Endometrium (tissue), 2 donors: Measurements from ENCODE around the gene UBXN4.
"Not testable (repeated sequence)": the region's sequence is repeated elsewhere in the genome, so short reads cannot be mapped to it uniquely, and the experiment has no call there.

ENCODE experiments used
- FAIRE-seq: peaks from 2 replicates; lab custom pipeline; 2012; peaks lifted over from hg19 to GRCh38; lab: Jason Lieb, UNC
- donor health status: control.
- donor health status: control.

Gene UBXN4

DNA sequence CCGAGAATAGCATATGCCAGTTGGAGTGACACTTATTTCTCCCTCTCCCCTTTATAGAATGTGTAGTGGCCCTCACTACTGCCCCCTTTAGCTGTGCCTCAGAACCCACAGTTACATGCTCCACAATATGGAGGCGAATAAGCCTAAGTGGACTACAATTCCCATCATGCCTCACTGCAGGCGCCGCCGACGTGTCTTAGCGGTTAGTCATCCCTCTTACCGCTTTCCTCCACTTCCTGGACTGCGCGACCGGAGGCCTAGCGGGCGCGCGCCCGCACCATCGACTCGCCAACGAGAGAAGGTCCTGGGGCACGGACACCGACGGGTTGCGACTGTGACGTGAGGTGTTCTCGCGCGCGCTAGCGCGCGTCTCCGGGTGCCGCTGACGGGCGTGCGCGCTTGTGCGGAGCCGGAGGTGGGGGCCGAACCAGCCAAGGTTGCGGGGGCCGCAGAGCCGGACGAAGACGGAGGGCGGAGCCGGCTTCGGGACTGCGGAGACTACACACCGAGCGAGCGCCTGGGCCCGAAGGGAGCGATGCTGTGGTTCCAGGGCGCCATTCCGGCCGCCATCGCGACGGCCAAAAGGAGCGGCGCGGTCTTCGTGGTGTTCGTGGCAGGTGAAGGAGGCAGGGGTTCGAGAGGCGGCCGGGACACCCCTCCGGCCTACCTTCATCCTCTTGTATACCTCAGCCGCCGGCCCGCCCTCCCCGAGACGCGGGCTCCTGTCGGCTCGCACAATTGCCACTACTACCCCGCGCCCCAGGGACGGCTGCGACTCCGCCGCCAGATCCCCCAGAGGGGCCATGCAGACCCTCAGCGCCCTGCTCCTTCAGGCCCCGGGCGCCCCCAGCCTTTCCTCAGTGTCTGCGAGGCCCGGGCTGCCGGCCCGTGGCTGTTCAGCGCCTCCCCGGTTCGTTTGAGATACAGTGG, at the start of gene UBXN4:
Gene UBXN4 (plus strand): TSS at position 461 of the 930 bp plus-strand sequence. CDS start 75 bp downstream, at position 536.
- peak; percentile 85 for FAIRE-seq

DNA sequence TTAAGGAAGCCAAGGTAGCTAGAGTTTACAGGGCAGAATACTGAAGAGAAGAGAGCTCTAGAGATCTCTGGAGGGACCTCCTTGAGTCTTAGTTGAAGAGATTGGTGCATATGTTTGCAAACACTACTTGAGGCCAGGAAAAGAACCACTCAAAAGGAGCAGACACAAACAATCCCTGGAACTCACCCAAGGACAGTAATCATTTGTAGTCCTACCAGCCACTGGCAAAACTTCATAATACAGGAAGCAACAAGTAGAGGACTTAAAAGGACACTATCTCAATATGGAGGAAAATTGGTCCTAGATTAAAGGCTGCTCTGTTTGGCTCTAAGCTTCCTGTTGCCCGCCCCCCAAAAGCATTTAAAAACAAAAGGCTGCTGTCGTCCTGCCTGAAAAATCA, 46.9 kb upstream of the UBXN4 start:
- no peak for FAIRE-seq

GRCh38 chr2:135698838-135699237, 42.8 kb upstream of the UBXN4 start:
- no peak for FAIRE-seq

- FAIRE-seq, result no peak
Measured at GRCh38 chr2:135701442-135701841, 40.2 kb upstream of the UBXN4 start.

GRCh38 chr2:135703300-135703699, 38.4 kb upstream of the UBXN4 start:
- no peak for FAIRE-seq

DNA sequence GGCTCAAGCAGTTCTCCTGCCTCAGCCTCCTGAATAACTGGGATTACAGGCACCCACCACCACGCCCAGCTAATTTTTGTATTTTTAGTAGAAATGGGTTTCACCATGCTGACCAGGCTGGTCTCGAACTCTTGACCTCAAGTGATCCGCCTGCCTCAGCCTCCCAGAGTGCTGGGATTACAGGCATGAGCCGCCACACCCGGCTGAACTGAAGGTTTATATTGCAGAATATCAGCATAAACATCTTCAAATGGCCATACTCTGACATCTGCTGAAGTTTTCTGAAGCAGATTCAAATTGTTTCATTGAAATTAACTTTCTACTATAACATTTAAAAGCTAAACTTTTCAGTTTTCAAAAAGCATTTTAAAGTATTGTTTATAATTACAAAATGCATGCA, 37.6 kb upstream of the UBXN4 start:
- not testable (repeated sequence) for FAIRE-seq

DNA sequence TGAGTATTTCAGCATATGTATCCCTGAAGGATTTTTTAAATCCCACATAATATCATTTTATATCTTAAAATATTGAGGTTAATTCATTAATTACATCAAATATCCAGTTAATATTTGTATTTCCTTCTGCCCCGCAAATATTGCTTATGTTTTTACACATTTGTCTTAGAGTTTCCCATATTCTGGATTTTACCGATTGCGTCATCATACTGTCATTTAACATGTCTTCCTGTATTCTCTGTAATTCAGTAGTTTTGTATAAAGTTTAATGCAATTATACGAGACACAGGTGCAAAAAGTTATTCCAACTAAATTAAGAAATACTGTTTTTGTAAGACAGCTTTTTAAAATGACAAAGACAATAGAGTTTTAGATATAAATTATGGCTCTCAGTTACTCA, 33.5 kb upstream of the UBXN4 start:
- no peak for FAIRE-seq

DNA sequence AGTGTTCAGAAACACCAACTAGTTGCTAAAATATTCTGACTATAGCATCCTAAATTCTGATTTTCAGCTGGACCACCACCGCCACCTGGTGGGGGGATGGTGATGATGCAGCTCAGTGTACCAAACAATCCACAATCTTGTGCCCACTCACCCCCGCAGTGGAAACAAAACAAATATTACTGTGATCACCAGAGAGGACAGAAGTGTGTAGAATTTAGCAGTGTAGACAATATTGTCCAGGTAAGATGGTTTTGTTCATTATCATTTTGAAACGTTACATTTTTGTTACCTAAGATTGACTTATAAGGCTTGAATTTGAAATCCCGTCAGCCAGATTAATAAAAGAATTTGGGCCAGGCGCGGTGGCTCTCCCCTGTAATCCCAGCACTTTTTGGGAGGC, 31.7 kb upstream of the UBXN4 start:
- peak; percentile 57 for FAIRE-seq

GRCh38 chr2:135715086-135715485, 26.6 kb upstream of the UBXN4 start:
- not testable (repeated sequence) for FAIRE-seq

- FAIRE-seq, result no peak
Measured at GRCh38 chr2:135728064-135728743, 13.5 kb upstream of the UBXN4 start.

DNA sequence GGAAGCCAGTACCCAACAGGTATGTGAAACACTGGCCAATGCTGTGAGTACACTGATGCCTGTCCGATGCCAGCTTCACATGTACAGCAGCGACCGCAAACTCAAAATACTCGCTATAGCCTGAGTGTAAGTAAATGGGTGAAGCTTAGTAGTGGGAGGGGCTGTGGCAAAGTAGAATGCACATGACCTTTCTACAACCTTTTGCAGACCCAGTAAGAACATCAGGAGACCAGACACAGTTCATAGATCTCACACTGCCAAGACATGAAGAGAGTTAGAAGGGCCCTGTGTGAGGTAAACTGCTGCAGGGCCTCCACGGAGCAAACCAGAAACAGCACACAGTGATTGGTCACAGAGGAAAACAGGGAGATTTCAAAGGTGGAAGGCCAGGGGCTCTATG, 9.1 kb upstream of the UBXN4 start:
- no peak for FAIRE-seq

DNA sequence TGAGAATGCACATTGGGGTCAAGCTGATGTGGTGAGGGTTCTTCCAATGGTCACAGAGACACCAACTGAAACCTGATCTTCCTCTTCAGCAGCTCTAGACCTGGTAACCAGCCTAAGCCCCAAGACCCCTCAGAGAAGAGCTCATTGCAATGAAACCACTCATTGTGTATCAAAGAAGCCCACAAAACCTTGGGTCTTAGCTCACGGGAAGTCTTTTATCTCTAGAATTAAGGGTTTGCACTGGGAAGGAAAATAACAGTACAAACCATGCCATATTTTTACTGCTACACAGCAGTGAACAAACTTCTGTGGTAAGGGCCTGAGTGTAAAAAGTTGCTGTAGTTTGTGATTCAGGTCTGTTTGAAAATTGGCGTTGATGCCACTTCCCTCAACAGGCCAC, 8.6 kb upstream of the UBXN4 start:
- no peak for FAIRE-seq

DNA sequence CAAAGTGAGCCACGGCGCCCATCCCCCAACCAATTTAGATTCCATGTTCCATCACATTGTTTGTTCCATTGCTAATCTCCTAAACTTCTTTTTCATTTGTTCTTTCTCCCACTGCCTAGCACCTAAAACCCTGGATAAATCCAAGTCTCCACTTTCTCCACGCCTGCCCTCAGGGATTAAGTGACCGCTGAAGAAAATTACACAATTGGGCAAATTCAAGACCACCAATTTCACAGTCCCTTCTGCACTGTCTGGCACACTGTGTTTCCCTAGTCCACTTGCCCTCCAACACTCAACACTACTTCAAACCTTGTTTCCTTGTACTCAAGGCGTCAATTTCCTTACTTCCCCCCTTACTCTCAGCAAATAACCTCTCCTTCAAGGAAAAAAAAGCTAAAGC, 5.1 kb upstream of the UBXN4 start:
- FAIRE-seq, result no peak

DNA sequence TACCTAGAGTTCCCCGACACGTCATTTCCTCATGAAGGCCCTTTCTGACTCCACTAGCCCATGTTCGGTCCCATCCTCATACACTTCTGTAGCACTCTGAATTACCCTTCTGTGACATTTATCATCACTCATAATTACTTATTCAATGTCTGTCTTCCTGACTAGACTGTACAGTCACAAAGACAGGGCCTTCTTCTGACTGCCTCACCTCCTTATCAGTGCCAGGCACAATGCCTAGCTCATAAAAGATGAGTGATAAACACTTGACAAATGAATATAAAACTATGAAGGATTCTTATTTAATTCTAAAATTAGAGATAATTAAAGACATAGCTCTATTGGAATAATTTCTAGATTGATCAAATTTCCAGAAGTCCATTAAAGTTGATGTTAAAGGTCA, 1.4 kb upstream of the UBXN4 start:
- no peak for FAIRE-seq

GRCh38 chr2:135741043-135741394, 636 bp upstream of the UBXN4 start:
- no peak for FAIRE-seq

DNA sequence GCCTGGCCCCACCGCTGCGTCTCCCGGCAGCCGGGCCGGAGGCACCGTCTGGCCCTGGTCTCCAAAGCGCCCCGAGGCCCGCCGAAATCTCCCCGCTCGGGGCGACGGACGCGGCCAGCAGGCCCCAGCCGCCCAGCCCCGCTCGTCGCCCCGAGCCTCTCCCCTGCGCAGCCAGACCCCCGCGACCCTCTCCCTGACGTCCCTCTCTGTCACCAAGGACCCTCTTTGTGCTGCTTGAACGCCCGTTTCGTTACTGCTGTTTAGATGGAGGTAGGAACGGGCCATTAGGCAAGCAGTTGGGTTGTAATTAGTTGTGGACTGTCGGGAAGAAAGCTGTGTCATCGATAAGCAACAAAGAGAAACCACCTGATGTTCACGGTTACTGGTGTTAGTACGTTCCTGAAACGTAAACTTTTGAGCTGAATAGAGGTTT, 686 bp downstream of the UBXN4 start:
- no peak for FAIRE-seq

- FAIRE-seq, result no peak
Measured at GRCh38 chr2:135743860-135744259, 2.2 kb downstream of the UBXN4 start.

DNA sequence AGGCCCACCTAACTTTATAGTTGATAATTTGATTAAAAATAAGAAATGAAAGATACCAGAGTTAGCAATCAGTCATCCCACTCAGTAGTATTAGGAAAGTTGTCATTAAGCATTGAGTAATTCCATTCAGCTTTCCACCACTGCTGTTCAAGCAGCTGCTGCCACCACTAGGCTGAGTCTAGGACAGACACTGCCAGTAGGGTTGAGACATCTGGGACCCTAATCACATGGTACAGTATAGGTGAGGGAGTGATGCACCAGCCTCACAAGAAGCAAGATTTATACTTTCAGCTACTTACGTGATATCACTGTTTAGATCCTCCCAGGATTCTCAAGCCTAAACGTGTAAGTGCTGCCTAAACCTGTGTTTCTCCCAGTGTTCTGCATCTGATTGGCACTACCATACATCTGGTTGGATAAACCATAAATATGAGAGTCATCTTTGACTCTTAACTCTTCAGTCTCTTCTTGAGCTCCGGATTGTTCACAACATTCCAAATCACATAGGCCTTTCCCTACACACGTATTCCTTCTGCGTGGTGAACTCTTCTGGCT, 3.2 kb downstream of the UBXN4 start:
- FAIRE-seq, result no peak

DNA sequence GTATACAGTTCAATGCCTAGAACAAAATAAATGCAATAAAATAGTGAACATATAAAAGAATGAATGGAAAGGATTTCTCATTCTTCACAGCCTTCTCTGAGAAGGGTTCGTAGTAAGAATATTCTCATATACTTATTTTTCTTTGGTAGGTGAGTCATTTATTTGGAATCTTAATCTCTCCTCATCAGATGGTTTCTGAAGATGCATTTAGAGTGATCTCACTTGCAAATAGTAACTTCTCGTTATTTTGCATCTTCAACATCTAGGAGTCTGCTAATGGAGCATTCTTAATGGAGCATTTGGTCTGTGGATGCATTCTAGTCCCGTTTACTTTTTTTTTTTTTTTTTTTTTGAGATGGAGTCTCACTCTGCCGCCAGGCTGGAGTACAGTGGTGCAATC, 3.9 kb downstream of the UBXN4 start:
- FAIRE-seq, result no peak

GRCh38 chr2:135755573-135755972, 13.9 kb downstream of the UBXN4 start:
- FAIRE-seq, result no peak

DNA sequence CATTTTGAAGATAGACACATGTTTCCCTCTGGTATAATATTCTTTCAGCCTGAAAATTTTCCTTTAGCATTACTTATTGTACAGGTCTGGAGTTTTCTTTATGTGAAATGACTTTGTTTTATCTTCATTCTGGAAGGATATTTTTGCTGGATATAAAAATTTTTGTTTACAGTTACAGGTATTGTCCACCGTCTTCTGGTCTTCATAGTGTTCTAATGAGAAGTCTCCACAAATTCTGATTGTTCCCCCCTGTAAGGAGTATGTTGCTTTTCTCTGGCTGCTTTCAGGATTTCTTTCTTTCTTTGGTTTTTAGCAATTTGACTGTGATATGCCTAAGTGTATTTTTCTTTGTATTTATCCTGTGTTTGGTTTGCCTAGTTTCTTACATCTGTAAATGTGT, 15.0 kb downstream of the UBXN4 start:
- no peak for FAIRE-seq

- FAIRE-seq, result no peak
Measured at GRCh38 chr2:135762022-135762421, 20.4 kb downstream of the UBXN4 start.

DNA sequence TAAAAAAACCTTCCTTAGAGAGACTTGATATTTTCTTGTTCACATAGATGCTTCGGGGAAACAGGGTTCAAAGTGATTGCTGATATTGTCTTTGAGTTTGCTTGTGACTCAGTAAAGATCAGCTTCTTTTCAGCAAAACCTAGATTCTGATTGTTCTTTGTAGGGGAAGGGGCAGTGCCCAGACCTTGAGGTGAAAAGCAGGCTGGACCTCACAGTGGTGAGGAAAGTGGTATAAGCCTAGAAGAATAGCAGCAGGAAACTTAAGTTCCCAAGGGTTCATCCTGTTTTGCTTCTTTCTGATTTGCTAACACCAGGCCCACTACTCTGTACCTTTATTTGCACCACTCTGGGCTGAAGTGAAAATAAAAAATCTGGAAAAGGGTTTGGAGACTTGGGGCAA, 20.9 kb downstream of the UBXN4 start:
- no peak for FAIRE-seq
